NB4 (cell line): ENCODE data around the gene SCEL.

Source experiments
- DNase-seq: peaks from one replicate; pipeline ENCODE4 v3.0.0; 2010; ENCODE audit warnings: low read depth
- H3K4me3 ChIP-seq: one replicate; pipeline ENCODE4 v1.5.1; 2011; ENCODE audit warnings: mild to moderate bottlenecking, low read depth, low read length, moderate library complexity
- MYC ChIP-seq: IDR thresholded peaks from 2 replicates; pipeline ENCODE4 v1.6.1; 2011; ENCODE audit warnings: low read depth, low read length
- POLR2A ChIP-seq: IDR thresholded peaks from 2 replicates; pipeline ENCODE4 v1.6.1; 2011; ENCODE audit warnings: mild to moderate bottlenecking; ENCODE audit not compliant: insufficient read length; ENCODE audit errors: extremely low read depth
- TF ChIP-seq, protein P1 (sequence below): IDR thresholded peaks from one replicate; pipeline ENCODE4 v1.5.1; 2012; ENCODE audit warnings: low read depth, low read length
- TF ChIP-seq, protein P2 (sequence below): IDR thresholded peaks from 2 replicates; pipeline ENCODE4 v1.6.1; 2011; ENCODE audit warnings: low read depth, low read length

Gene SCEL

DNA sequence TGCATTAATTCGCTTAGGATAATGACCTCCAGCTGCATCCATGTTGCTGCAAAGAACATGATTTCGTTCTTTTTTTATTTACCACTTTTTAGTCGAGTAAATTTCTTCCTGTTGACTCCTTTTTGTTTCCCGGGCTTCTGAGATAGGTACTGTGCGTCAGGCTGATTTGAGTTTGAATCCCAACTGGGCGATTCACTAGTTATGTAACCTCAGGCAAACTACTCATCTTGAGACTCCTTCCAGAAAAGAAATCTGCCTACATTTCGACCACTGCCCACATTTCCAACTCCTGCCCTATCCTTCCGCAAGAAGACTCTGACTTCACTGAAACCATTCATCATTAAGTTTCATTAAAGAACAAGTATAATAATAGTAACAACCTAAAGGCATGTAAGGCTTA is 8.2 kb downstream of the SCEL start:
- DNase-seq, result no peak
- no peak overlapping the region for H3K4me3 ChIP-seq
- TF ChIP-seq MYC, result no peak
- TF ChIP-seq, protein P1, sequence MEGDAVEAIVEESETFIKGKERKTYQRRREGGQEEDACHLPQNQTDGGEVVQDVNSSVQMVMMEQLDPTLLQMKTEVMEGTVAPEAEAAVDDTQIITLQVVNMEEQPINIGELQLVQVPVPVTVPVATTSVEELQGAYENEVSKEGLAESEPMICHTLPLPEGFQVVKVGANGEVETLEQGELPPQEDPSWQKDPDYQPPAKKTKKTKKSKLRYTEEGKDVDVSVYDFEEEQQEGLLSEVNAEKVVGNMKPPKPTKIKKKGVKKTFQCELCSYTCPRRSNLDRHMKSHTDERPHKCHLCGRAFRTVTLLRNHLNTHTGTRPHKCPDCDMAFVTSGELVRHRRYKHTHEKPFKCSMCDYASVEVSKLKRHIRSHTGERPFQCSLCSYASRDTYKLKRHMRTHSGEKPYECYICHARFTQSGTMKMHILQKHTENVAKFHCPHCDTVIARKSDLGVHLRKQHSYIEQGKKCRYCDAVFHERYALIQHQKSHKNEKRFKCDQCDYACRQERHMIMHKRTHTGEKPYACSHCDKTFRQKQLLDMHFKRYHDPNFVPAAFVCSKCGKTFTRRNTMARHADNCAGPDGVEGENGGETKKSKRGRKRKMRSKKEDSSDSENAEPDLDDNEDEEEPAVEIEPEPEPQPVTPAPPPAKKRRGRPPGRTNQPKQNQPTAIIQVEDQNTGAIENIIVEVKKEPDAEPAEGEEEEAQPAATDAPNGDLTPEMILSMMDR, result no peak
- TF ChIP-seq POLR2A, result no peak
- TF ChIP-seq, protein P2, sequence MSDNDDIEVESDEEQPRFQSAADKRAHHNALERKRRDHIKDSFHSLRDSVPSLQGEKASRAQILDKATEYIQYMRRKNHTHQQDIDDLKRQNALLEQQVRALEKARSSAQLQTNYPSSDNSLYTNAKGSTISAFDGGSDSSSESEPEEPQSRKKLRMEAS, result no peak

DNA sequence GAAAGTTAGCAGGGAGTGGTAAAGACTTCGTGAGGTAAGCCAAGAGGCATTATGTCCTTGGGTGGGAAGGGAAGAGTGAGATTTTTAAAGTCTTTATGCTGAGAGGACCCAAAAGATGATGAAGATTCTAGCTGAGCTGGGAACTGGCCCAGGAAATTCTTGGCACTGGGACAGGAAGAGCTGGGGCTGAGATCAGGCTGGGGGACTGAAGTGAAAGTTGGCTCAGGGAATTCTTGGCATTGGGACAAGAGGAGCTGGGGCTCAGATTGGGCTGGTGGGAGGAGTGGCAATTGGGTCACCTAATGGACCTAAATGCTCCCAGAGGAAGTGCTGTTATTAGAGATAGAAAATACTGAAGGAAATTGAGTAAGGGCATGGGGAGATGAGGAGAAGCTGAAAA is 8.8 kb downstream of the SCEL start:
- H3K4me3 ChIP-seq, result no peak overlapping the region
- TF ChIP-seq, protein P2, result no peak
- no peak for TF ChIP-seq MYC
- TF ChIP-seq, protein P1, result no peak
- TF ChIP-seq POLR2A, result no peak
- no peak for DNase-seq

DNA sequence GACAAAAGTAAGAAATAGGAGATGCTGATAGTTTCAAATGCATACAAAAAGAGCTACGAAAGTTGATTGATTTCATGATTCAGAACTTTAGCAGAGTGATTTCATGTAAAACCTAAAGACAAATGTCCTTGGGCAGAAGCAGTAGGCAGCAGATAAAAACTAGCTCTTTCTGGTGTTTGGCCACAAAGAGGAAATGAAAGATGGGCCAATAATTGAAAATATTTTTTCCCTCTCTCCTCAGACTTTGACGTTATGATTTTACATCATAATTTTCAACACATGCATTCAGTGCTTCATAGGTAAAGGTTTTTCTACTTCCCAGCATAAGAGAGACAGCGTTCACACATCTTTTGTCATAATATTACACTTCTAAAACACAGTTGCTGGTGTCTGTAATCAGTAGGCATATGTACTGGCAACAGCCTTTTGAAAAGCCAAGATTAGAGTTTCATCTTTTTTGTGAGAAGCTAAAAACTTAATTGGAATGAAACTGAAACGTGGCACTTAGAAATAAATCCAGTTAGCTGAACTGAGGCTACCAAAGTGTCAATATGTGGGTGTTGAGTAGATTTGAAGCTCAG is 9.3 kb downstream of the SCEL start:
- no peak for DNase-seq
- no peak overlapping the region for H3K4me3 ChIP-seq
- TF ChIP-seq POLR2A (no peak), MYC (no peak)
- TF ChIP-seq, protein P2, result no peak
- TF ChIP-seq, protein P1, result no peak

DNA sequence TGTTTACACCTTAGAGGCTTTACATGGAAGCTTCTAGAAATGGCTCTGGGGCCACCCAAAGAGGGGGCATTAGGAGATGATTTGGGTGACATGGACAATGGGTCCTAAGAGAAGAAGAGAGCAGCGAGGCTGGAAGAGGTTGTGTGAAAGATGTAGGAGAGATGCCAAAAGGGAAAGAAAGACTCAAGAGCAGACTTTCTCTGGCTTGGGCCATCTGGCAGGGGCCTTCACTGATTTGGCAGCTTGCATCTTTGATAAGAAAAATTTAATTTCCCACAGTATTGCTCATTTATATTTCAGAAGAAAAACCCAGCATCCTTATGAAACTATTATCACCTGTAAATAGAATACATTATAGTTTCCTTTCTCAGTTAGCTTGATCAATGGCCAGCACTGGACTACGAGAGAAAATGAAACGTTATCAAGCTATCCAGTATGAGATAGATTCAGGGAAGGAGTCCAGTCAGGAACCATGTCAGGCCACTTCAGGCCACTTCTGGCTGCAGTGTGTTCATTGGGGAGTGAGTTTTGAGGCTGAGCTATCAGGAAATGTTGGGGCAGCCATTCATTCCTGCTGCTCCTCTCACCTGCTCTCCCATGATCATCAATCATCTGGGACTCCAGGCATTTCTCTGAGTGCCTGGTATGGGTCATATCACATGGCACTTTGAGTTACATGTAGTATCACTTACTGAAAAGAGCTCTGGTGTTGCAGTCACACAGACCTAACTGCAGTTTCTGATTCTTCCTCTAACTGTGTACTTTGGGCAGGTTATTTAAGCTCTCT is 10.3 kb downstream of the SCEL start:
- TF ChIP-seq, protein P2, result no peak
- TF ChIP-seq, protein P1, result no peak
- no peak for TF ChIP-seq MYC
- TF ChIP-seq POLR2A, result no peak
- H3K4me3 ChIP-seq, result no peak overlapping the region
- DNase-seq, result no peak

DNA sequence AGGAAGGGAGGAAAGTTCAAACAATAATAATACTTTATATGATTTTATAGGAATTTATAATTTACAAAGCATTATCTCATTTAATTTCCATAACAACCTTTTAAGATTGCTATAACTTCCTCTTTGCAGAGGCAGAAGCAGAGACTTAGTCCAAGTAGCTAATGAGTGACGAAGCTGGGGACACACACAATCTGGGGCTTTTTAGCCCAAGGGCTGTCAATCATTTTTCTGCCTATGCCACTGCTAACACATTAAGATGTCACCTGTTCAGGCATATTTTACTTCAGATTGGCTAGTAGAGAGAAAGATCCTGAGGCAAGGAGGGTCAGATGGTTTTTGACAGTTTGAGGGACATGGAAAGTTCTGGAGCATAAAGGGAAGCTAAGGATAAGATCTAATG is 12.6 kb downstream of the SCEL start:
- DNase-seq, result no peak
- no peak overlapping the region for H3K4me3 ChIP-seq
- TF ChIP-seq, protein P2, result no peak
- no peak for TF ChIP-seq MYC
- TF ChIP-seq POLR2A, result no peak
- TF ChIP-seq, protein P1, result no peak
